Nephron progenitor cell (in vitro differentiated cells): ENCODE measurements around the gene PCDH1.

Experiments
- DNase-seq: peaks from one replicate; pipeline ENCODE4 v3.0.0; 2021
- H3K27ac Mint-ChIP-seq: 2 replicates; pipeline ENCODE4 v1.8.0; 2021; ENCODE audit warnings: mild to moderate bottlenecking, moderate library complexity, mixed read lengths
- H3K27me3 Mint-ChIP-seq: 2 replicates; pipeline ENCODE4 v1.8.0; 2021; ENCODE audit warnings: mild to moderate bottlenecking, low read depth, mixed read lengths; ENCODE audit not compliant: poor library complexity
- H3K36me3 Mint-ChIP-seq: 2 replicates; pipeline ENCODE4 v1.8.0; 2021; ENCODE audit warnings: low read depth, mixed read lengths
- H3K4me1 Mint-ChIP-seq: 2 replicates; pipeline ENCODE4 v1.8.0; 2021; ENCODE audit warnings: mixed read lengths
- H3K4me3 Mint-ChIP-seq: 2 replicates; pipeline ENCODE4 v1.8.0; 2021; ENCODE audit warnings: mild to moderate bottlenecking, moderate library complexity, mixed read lengths
- H3K9me3 Mint-ChIP-seq: 2 replicates; pipeline ENCODE4 v1.8.0; 2021; ENCODE audit warnings: mild to moderate bottlenecking, moderate library complexity, mixed read lengths
- CTCF ChIP-seq: fragments of 200-600 bp; sonication (generic); IDR thresholded peaks from 2 replicates; pipeline ENCODE4 v1.5.0; 2021; ENCODE audit warnings: antibody characterized with exemption

The PCDH1 gene

DNA sequence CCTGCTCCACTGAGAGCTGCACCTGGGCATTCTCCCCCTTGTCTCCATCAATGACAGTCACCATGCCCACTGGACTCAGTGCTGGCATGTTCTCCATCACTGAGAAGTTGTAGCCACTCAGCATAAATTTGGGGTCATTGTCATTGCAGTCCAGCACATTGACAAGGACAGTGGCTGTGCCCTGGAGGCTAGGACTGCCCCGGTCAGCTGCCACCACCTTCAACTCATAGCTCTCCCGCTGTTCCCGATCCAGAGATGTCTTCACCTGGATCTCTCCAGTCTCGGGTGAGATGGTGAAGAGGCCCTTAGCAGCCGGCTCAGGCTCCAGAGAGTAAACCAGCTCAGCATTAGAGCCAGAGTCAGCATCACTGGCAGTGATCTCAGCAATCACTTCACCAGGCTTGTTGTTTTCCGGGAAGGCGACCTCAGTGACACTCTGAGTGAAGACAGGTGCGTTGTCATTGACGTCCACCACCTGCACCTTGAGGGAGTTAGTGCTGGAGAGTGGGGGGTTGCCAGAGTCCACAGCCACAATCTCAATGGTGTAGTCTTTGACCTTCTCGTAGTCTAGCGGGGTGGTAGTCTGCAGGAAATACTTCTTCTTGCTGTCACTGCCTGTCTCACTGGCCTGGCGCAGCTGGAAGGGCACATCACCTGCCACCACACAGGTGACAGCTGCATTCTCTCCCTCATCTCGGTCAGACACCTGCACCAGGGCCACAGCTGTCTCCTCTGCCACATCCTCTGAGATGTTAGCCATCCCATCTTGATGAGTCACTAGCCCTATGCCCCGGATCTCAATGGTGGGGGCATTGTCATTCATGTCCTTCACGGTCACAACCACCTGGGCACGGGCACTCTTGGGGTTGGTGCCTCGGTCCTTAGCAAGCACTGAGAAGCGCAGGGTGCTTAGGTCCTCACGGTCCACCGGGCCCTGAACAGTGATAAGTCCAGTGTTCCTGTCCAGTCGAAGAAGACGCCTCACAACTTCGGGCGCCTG lies 13.5 kb downstream of the PCDH1 start:
- no peaks in the 10 kb centered on the region for H3K9me3 Mint-ChIP-seq
- no peak for TF ChIP-seq CTCF
- H3K4me3 Mint-ChIP-seq = no peak overlapping the region
- no peak for DNase-seq
- no peaks in the 10 kb centered on the region for H3K36me3 Mint-ChIP-seq
- no peak overlapping the region for H3K27ac Mint-ChIP-seq
- H3K27me3 Mint-ChIP-seq = no peaks in the 10 kb centered on the region
- H3K4me1 Mint-ChIP-seq = peaks cover 5% of the 10 kb centered on the region

DNA sequence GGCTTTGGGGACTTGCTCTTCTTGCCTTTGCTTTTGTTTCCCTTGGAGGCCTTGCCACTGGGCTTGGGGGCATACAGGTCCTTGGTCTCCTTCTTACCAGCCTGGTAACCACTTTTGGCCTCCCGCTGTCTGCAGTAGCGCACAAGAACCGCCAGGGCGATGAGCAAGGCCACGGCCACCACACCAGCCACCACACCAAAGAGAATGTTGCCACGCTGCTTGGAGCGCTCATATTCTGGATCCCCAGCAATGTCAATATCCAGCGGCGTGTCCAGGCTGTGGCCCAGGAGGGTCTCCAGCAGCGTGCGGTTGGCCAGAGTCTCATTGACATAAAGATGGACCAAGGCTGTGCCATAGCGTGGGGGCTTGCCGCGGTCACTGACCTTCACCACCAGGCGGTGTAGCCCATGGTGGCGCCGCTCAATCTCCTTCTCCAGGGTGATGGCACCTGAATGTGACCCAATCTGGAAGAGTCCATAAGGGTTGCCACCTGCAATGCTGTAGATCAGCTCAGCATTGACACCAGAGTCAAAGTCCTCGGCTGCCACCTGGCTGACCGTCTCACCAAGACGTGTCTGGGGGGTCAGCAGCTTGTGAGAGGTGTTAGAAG lies 14.5 kb downstream of the PCDH1 start:
- TF ChIP-seq CTCF = no peak
- Mint-ChIP-seq H3K27me3 (peaks cover 3% of the 10 kb centered on the region), H3K27ac (no peak overlapping the region), H3K36me3 (no peaks in the 10 kb centered on the region), H3K9me3 (no peaks in the 10 kb centered on the region), H3K4me1 (peaks cover 5% of the 10 kb centered on the region), H3K4me3 (no peak overlapping the region)
- no peak for DNase-seq

- H3K4me3 Mint-ChIP-seq = no peak overlapping the region
- no peak for DNase-seq
- H3K4me1 Mint-ChIP-seq = peaks cover 10% of the 10 kb centered on the region
- no peak for TF ChIP-seq CTCF
- H3K27ac Mint-ChIP-seq = no peak overlapping the region
- H3K9me3 Mint-ChIP-seq = no peaks in the 10 kb centered on the region
- H3K27me3 Mint-ChIP-seq = peaks cover 3% of the 10 kb centered on the region
- no peaks in the 10 kb centered on the region for H3K36me3 Mint-ChIP-seq
Measured at GRCh38 chr5:141862936-141863543, 15.2 kb downstream of the PCDH1 start.

DNA sequence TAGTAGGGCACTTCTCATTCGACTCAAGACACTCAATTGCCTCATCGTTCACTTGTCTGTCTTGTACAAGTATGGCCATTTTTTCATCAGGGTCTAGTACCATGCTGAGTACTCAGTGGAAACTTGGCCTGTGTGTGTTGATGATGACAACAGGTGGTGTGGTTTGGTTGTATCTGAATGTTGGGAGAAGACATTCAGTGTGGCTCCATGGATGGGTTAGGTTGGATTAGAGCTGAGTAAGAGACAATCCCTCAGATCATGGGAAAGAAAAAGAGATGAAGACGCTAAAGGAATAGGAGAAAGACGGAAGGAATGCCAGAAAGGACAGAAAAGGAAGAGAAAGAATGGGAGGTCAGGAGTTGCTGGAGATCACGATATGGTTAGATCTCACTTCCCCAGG lies 17.0 kb downstream of the PCDH1 start:
- no peaks in the 10 kb centered on the region for H3K36me3 Mint-ChIP-seq
- peaks cover 28% of the 10 kb centered on the region for H3K4me1 Mint-ChIP-seq
- no peak overlapping the region for H3K27ac Mint-ChIP-seq

GRCh38 chr5:141858079-141858765 lies 20.0 kb downstream of the PCDH1 start:
- Mint-ChIP-seq H3K4me1 (peaks cover 43% of the 10 kb centered on the region), H3K27me3 (peaks cover 8% of the 10 kb centered on the region), H3K27ac (peak overlapping the region; percentile 52), H3K36me3 (no peaks in the 10 kb centered on the region), H3K9me3 (no peaks in the 10 kb centered on the region), H3K4me3 (no peak overlapping the region)
- DNase-seq = no peak
- no peak for TF ChIP-seq CTCF

More for the DNA sequence above, 17.0 kb downstream of the PCDH1 start:
- no peak for TF ChIP-seq CTCF
- peaks cover 8% of the 10 kb centered on the region for H3K27me3 Mint-ChIP-seq
- H3K4me3 Mint-ChIP-seq = no peak overlapping the region
- H3K9me3 Mint-ChIP-seq = no peaks in the 10 kb centered on the region
- DNase-seq = no peak
